GM21576 (cell line): ENCODE results near the gene FOXK1.

Experiments used
- ATAC-seq: cut with Tn5 transposase; IDR thresholded peaks from one replicate; pipeline ENCODE4 v1.9.1; 2021; ENCODE audit warnings: mild to moderate bottlenecking, moderate library complexity; ENCODE audit not compliant: unreplicated experiment

FOXK1 gene

DNA sequence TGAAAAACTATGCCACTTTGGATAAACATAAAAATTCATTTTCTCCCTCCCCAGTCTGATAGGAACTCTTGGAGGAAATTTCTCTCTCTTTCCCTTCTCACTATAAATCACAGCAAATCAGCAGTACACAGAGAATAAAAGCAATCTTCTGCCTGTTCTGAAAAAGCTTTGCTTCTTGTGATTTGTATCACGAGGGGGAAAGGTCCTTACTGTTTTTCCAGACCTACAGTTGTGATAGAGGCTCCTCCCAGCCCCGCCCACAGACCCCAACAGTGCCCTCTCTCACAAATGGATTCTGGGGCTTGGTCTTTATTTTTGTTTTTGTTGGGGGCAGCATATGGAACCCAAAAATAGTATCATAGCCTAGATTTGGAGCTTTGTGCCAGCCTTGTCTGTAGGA, 12.2 kb downstream of the FOXK1 start:
- no peak for ATAC-seq

DNA sequence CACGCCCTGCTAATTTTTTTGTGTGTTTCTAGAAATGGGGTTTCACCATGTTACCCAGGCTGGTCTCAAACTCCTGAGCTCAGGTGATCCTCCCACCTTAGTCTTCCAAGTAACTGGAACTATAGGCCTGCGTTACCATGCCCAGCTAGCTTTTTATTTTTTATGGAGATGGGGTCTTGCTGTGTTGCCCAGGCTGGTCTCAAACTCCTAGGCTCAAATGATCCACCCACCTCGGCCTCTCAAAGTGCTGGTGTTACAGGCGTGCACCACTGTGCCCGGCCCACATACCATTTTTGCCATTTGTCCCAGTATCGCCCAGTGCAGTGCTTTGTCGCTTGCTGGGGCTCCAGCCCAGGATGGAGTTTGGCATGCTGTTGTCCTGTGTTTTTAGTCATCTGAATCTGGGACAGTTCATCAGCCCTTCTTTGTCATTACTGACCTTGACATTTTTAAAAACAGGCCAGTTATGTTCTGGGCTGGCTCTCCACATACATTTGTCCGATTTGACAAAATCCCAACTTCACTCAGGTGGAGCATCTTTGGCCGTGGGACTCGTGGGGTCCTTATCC, 16.7 kb downstream of the FOXK1 start:
- ATAC-seq: no peak

DNA sequence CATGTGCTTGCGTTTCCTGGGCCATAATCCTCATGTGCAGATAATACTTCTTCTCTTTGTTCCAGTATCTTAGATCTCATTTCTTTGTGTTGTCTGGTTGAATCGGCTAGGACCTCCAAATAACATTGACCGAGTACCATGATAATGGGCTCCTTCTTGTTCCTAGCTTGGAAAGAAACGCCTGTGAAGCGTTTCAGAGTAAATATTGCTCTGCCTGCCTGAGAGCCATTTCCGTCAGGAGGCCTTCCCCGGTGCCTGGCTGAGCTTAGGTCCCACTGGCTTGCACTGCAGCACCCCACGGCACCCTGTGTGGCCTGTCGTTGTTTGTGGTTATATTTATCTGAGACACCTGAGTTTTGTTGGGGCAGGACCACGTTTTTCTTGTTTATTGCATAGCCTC, 17.7 kb downstream of the FOXK1 start:
- ATAC-seq: no peak

- no peak for ATAC-seq
These were observed 18.6 kb downstream of the FOXK1 start for GRCh38 chr7:4700577-4701235.

- no peak for ATAC-seq
These were observed 20.9 kb downstream of the FOXK1 start for GRCh38 chr7:4702961-4703512.

DNA sequence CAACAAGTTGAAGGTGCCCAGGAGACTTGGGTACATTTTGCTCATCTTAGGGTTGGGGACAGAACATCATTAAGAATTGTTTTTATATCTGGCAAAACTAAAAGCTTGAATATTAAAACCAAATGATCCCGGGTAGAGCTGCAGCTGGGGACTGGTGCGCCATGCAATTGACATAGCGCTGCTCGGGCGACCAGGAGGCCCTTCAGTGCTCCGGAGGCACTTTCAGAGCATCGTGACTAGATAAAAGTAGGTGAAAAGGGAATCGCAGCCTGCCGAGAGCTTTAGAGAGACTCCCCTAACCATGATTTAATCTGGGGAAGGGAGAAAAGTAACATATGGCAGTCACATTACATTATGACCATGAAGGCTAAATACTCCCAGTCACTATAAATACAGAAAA, 21.4 kb downstream of the FOXK1 start:
- no peak for ATAC-seq

GRCh38 chr7:4706384-4707216, 24.5 kb downstream of the FOXK1 start:
- ATAC-seq: no peak

- no peak for ATAC-seq
These were observed 25.2 kb downstream of the FOXK1 start for GRCh38 chr7:4707217-4707741.

DNA sequence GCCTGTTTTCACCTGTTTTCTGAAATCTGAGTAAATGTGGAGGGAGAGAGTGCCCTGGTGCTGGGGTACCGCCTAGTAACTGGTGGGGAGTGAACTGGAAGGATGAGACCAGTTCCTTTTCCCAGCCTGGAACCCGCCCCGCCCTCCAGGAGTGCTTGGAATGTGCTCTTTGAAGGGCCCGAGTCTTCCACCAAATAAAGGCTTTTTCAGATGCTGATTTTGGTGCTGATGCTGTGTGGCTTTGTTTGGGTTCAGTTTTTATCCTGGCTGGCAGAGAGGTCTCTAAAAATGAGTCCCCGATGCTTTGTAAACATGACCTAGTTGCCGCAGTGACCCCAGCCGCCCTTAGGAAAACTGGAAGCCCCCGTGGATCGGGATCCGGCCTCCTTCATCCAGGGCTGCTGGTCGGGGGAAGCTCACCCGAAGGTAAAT, 25.9 kb downstream of the FOXK1 start:
- ATAC-seq: no peak

DNA sequence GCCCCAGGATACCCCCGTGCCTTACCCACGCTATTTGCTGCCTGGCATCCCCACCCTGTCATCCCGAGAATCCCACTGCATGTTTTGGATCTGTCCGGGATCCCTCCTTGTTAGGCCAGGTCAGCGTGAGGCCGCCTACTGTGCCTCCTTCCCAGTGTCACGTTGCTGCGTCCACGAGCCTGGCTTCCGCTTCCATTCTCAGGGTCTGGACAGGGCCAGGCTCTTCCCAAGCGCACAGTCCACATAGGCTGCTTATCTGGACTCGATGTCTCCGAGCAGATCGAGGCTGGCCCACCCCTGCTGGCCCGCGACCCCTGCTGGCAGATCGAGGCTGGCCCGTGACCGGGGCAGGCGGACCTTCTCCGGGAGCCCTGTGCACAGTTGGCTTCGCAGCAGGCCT, 27.1 kb downstream of the FOXK1 start:
- no peak for ATAC-seq

DNA sequence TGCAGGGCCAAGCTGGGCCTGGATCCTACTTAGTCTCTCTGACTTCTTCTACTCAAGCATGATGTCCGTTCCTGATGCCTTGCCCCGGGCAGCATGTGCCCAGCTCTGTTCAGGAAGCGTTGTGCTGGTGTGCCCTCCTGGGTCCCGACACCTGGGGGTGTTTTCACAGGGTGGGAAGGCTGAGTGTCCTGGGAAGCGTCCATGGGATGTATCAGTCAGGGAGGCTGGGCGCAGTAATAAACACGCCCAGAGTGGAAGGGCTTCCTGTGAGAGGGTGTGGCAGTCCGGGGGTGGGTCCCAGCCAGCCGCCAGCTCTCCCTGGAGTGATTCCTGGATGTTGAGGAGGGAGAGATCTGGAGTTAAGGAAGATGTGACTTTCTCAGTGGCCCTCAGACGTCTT, 29.0 kb downstream of the FOXK1 start:
- no peak for ATAC-seq

DNA sequence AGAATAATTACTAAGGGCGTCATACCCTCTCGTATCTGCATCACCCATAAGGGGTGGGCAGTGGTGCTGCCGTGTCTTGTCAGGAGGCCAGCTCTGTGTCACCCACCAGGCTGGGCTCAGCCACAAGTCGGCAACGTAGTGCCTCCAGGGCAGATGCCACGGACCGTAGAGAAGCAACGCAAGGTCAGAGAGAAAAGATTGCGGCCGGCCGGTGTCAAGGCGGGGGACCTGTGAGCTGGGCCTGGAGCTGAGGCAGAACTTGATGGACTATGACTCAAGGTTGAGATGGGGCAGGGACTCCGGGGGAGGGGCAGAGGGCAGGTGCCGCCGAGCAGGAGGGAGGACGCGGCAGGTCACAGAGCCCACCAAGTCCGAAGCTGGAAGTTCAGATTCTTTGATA, 29.5 kb downstream of the FOXK1 start:
- ATAC-seq: no peak

- peak; percentile 45 for ATAC-seq
These were observed 30.4 kb downstream of the FOXK1 start for GRCh38 chr7:4712281-4713182.

GRCh38 chr7:4713183-4713784, 31.2 kb downstream of the FOXK1 start:
- no peak for ATAC-seq

- no peak for ATAC-seq
These were observed 32.1 kb downstream of the FOXK1 start for GRCh38 chr7:4714161-4714700.

DNA sequence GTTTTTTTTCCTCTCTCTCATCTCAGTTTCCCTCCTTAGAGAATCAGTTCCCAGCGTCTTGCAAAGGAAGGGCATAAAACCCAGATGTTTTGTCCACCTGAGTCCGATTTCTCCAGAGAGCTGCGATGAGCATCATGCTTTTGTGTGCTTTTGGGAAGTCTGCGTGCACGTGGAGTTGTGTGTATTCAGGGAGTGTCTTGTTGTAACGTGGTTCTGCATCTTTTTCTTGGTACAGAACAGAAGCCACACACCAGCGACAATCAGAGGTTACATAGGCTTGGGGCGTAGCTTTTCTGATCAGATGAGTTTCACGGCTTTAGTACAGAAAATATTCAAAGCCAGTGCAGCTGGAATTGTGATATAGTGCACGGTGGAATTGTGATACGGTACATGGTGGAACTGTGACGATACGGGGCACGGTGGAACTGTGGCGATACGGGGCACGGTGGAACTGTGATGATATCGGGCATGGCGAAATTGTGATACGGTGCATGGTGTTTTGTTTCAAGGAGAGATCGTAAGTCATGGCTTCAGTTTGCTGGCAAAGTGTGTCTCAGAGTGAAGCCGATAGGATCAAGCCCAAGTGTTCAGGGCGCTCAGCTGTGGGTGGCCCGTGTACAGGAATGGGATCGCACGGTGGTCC, 32.8 kb downstream of the FOXK1 start:
- ATAC-seq: no peak

- ATAC-seq: no peak
These were observed 33.3 kb downstream of the FOXK1 start for GRCh38 chr7:4715410-4715776.

GRCh38 chr7:4716946-4717795, 35.1 kb downstream of the FOXK1 start:
- ATAC-seq: no peak

GRCh38 chr7:4718075-4718474, 36.0 kb downstream of the FOXK1 start:
- ATAC-seq: no peak
